ENCODE results near the gene RALGPS2. TPM values are rescaled to one million over a fixed set of nuclear protein-coding genes. Genes with fewer than 3 reads are reported as not detected.

Gene RALGPS2
- total and polyA plus RNA-seq, 2 of the 8 experiments (the other 6 are each of a cell fraction or from before 2014, with no cell fraction given), result 6.7 to 38.0 TPM

GRCh38 chr1:178802873-178803272, 77.8 kb downstream of the RALGPS2 start:
- 89% methylated on average over 3 of the region's 3 CpGs; no CpG with 5 or more reads in 1 of the 2 experiments for WGBS, 2 experiments (ENCODE audit: extremely low coverage in 1 of 2, insufficient coverage in 1 of 2, insufficient read length in 1 of 2, insufficient replicate concordance in 2 of 2, low coverage in 1 of 2, low lambda C conversion rate in 2 of 2, missing lambda C conversion rate in 1 of 2)
- DNase-seq (ENCODE audit: low read depth in 1 of 2, low spot score in 2 of 2), result no peak
- no peaks in the 10 kb centered on the region for H3K4me1 ChIP-seq (replicated peaks in 1 of 4; ENCODE audit: control insufficient read depth in 3 of 4, insufficient read depth in 4 of 4, low read length in 3 of 4)
- no peak for FAIRE-seq
- H2BK12ac ChIP-seq (ENCODE audit: low read depth, low read length), result no peak overlapping the region
- no peaks in the 10 kb centered on the region for H4K20me1 ChIP-seq (replicated peaks in 1 of 2; ENCODE audit: control insufficient read depth in 1 of 2, insufficient read depth in 2 of 2, low read length in 2 of 2)
- no peaks in the 10 kb centered on the region for H3K79me2 ChIP-seq (ENCODE audit: control insufficient read depth in 1 of 2, insufficient read depth in 2 of 2, low read length in 2 of 2)
- no peak overlapping the region for H2BK5ac ChIP-seq (ENCODE audit: low read depth, low read length)
- H2BK15ac ChIP-seq (ENCODE audit: low read length), result no peak overlapping the region
- no peak overlapping the region for H4K8ac ChIP-seq (ENCODE audit: extremely low read depth, insufficient read depth, low read length)
- no peaks in the 10 kb centered on the region; a peak in 2 of 8 replicates for H3K36me3 ChIP-seq (ENCODE audit: control insufficient read depth in 2 of 4, insufficient read depth in 4 of 4, low read length in 3 of 4)
- H2AFZ ChIP-seq (ENCODE audit: low read length), result no peak overlapping the region
- no peak overlapping the region for H3K9ac ChIP-seq (replicated peaks in 1 of 4; ENCODE audit: extremely low read depth in 1 of 4, low read depth in 3 of 4, low read length in 3 of 4)
- no peak overlapping the region for H3K4me3 ChIP-seq (ENCODE audit: extremely low read depth in 1 of 4, insufficient read depth in 2 of 4, low read depth in 3 of 4, low read length in 4 of 4)
- no peak overlapping the region for H2BK120ac ChIP-seq (replicated peaks; ENCODE audit: low read depth, low read length)
- no peak overlapping the region for H3K14ac ChIP-seq (ENCODE audit: insufficient read length)
- H4K5ac ChIP-seq (ENCODE audit: insufficient read length, low read depth, low read length), result no peak overlapping the region
- H3K27me3 ChIP-seq (replicated peaks in 1 of 4; ENCODE audit: control insufficient read depth in 3 of 4, extremely low read depth in 1 of 4, insufficient read depth in 3 of 4, low read length in 3 of 4), result no peaks in the 10 kb centered on the region
- no peaks in the 10 kb centered on the region for H3K23me2 ChIP-seq (ENCODE audit: low read depth, low read length)
- H3K4me2 ChIP-seq (ENCODE audit: insufficient read depth in 1 of 2, low read depth in 2 of 2, low read length in 2 of 2), result no peak overlapping the region
- H3K18ac ChIP-seq (ENCODE audit: extremely low read depth, low read length), result no peak overlapping the region
- H3K56ac ChIP-seq (replicated peaks; ENCODE audit: insufficient read length, low read depth, low read length), result no peak overlapping the region
- no peaks in the 10 kb centered on the region for H3K79me1 ChIP-seq (ENCODE audit: low read depth, low read length)
- TF ChIP-seq USF2 (IDR thresholded peaks at IDR 0.05; ENCODE audit: low read length) (no peak), RFX5 (IDR thresholded peaks at IDR 0.05; ENCODE audit: borderline replicate concordance, low read depth, low read length) (no peak), MAFK (IDR thresholded peaks at IDR 0.05; ENCODE audit: low read depth, low read length) (no peak), RXRA (IDR thresholded peaks at IDR 0.05; ENCODE audit: insufficient read depth, low read depth, low read length) (no peak), GTF2F1 (IDR thresholded peaks at IDR 0.05; ENCODE audit: borderline replicate concordance, low read depth, low read length) (no peak), CTCF (IDR thresholded peaks at IDR 0.05; ENCODE audit: control extremely low read depth in 1 of 3, insufficient read depth in 1 of 3, low read depth in 1 of 3, low read length in 3 of 3) (no peak), SP1 (IDR thresholded peaks at IDR 0.05; ENCODE audit: low read depth, low read length) (no peak), ASH2L (IDR thresholded peaks at IDR 0.05; ENCODE audit: low read length) (no peak), SAP30 (IDR thresholded peaks at IDR 0.05; ENCODE audit: insufficient read depth, insufficient replicate concordance, low read length) (no peak), ATF3 (IDR thresholded peaks at IDR 0.05; ENCODE audit: insufficient read depth, low read depth, low read length) (no peak), CREB1 (IDR thresholded peaks at IDR 0.05) (no peak)
- no peak overlapping the region for H2BK20ac ChIP-seq (ENCODE audit: low read length)
- no peak overlapping the region for H2AK5ac ChIP-seq (ENCODE audit: low read depth, low read length)
- no peaks in the 10 kb centered on the region for H3K9me3 ChIP-seq (ENCODE audit: insufficient read depth in 2 of 2, low read depth in 1 of 2, low read length in 1 of 2)
- H4K91ac ChIP-seq (replicated peaks; ENCODE audit: insufficient read length, low read length), result no peak overlapping the region
- CTCF ChIA-PET (ENCODE audit: partially characterized antibody), result no interaction called here
- POLR2A ChIA-PET (ENCODE audit: partially characterized antibody), result no interaction called here
- H3K27ac ChIP-seq (ENCODE audit: low read depth, low read length), result no peak overlapping the region
- H3K4ac ChIP-seq (replicated peaks; ENCODE audit: insufficient read length, low read depth, low read length), result no peak overlapping the region
- H3K23ac ChIP-seq (ENCODE audit: insufficient read length), result no peak overlapping the region
